HEK293 (cell line): ENCODE results near the gene OSBPL10.

Source experiments
- CTCF ChIP-seq: fragments of 450-650 bp; formaldehyde crosslinking; IDR thresholded peaks from 2 replicates; pipeline ENCODE4 v1.5.1; 2016; ENCODE audit warnings: missing biosample characterization, missing genetic modification characterization
- GLI4 ChIP-seq: fragments of 450-650 bp; formaldehyde crosslinking; IDR thresholded peaks from 2 replicates; pipeline ENCODE4 v1.5.1; 2016; ENCODE audit warnings: missing biosample characterization, missing genetic modification characterization
- KLF10 ChIP-seq: fragments of 450-650 bp; IDR thresholded peaks from 2 replicates; pipeline ENCODE4 v1.5.1; 2018; ENCODE audit warnings: missing biosample characterization, mild to moderate bottlenecking, missing genetic modification characterization
- REST ChIP-seq: fragments of 450-650 bp; formaldehyde crosslinking; IDR thresholded peaks from 2 replicates; pipeline ENCODE4 v1.5.1; 2016; ENCODE audit warnings: missing biosample characterization, missing genetic modification characterization
- ZNF292 ChIP-seq: fragments of 450-650 bp; formaldehyde crosslinking; IDR thresholded peaks from 2 replicates; pipeline ENCODE4 v1.5.1; 2016; ENCODE audit warnings: low read depth, missing biosample characterization, missing genetic modification characterization, borderline replicate concordance
- ZNF48 ChIP-seq: fragments of 450-650 bp; formaldehyde crosslinking; IDR thresholded peaks from 2 replicates; pipeline ENCODE4 v1.5.1; 2016; ENCODE audit warnings: missing biosample characterization, missing genetic modification characterization
- ZSCAN30 ChIP-seq: fragments of 450-650 bp; IDR thresholded peaks from 2 replicates; pipeline ENCODE4 v1.5.1; 2018; ENCODE audit warnings: missing biosample characterization, mild to moderate bottlenecking, missing genetic modification characterization, moderate library complexity

- TF ChIP-seq REST (no peak), CTCF (tag by site-specific recombination) (no peak), ZNF292 (no peak), KLF10 (tag by site-specific recombination) (no peak), ZNF48 (tag by site-specific recombination) (no peak), GLI4 (tag by site-specific recombination) (no peak), ZSCAN30 (no peak)
Measured at GRCh38 chr3:31929826-31930502, 51.1 kb downstream of the OSBPL10 start.
